Fibroblast of the aortic adventitia (primary cell): ENCODE measurements around the gene BHMT. TPM values are rescaled to one million over a fixed set of nuclear protein-coding genes. Genes with fewer than 3 reads are reported as not detected.

Source experiments
- DNase-seq: peaks from one replicate; pipeline ENCODE4 v3.0.0-alpha.2; 2010; ENCODE audit warnings: low read depth
- H3K4me3 ChIP-seq: 2 replicates; pipeline ENCODE4 v1.5.1; 2011; ENCODE audit warnings: low read depth, mild to moderate bottlenecking, control low read depth, low read length, moderate library complexity
- total RNA-seq: library from RNA; depleted of rRNA; stranded (reverse); fragments of >200 nt; gene quantifications from 2 replicates; pipeline ENCODE4 v1.2.3, GENCODE V29; 2012; ENCODE audit warnings: low replicate concordance
- TF ChIP-seq, protein P1 (sequence below): IDR thresholded peaks from 2 replicates; pipeline ENCODE4 v1.5.1; 2011; ENCODE audit warnings: mild to moderate bottlenecking, low read length, control low read depth, inconsistent platforms; ENCODE audit not compliant: insufficient read depth

BHMT gene
- total RNA-seq, 1 donor: 0.27 TPM

DNA sequence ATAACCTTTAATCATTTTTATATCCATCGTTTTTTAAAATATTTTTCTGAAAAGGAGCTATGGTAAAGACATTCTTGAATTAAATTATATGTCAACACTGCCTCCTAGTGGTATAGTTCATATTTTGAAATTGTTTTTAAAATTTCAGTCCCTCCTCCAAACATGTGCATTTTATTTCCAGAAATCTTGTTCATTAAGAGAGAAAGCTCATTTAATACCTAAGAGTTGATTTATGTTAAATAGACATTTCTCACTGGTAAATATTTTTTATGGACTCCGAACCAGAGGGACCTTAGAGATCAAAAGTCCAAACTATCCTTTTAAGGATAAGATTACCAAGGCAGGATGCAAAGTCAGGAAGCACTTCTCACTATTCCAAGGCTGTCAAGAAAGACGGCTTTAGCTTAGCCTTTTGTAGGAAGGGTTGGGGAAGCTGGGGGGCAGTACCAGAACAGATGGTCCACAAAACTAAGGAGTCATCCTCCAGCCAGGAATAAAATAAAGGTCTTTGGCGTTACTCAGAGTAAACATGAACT, 21.6 kb downstream of the BHMT start:
- H3K4me3 ChIP-seq: peak overlapping the region; percentile 23
- DNase-seq: peak; percentile 80
- TF ChIP-seq, protein P1, sequence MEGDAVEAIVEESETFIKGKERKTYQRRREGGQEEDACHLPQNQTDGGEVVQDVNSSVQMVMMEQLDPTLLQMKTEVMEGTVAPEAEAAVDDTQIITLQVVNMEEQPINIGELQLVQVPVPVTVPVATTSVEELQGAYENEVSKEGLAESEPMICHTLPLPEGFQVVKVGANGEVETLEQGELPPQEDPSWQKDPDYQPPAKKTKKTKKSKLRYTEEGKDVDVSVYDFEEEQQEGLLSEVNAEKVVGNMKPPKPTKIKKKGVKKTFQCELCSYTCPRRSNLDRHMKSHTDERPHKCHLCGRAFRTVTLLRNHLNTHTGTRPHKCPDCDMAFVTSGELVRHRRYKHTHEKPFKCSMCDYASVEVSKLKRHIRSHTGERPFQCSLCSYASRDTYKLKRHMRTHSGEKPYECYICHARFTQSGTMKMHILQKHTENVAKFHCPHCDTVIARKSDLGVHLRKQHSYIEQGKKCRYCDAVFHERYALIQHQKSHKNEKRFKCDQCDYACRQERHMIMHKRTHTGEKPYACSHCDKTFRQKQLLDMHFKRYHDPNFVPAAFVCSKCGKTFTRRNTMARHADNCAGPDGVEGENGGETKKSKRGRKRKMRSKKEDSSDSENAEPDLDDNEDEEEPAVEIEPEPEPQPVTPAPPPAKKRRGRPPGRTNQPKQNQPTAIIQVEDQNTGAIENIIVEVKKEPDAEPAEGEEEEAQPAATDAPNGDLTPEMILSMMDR: peak; percentile 15

DNA sequence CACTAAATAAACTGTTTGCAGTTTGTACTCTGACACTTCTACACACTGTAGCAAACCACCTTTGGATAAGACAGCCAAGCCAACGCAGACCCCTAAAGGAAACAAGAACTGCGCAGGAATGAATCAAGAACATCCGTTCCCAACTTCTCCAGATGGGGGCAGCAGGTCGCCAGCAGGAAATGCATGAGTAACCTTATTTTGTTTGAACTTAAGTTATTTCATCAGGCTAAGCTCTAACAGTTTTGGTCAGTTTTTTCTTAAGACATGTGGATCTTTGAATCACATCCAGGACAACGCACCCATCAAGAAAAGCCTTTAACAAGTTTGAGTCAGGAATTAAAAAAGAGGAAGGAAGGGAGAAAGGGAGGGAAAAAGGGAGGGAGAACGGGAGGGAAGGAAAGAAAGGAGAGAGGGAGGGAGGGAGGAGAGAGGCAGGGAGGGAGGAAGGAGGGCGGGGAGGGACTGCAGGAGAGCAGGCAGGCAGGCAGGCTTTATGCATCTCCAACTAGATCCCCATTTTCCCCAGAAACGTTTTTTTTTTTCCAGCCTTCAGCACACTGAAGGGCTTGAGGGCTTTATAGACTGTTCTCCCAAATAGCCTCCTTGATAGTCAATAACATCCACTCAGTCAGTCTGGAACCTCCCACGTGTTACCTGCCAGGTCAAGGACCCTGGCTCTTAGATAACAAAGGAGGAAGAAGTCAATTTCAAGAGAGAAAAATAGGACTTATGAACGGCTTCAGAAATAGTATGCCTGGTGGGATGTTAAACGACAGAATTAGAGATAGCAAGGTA, 22.2 kb downstream of the BHMT start:
- TF ChIP-seq, protein P1: peak; percentile 81
- DNase-seq: peak; percentile 94
- H3K4me3 ChIP-seq: peak overlapping the region; percentile 52

DNA sequence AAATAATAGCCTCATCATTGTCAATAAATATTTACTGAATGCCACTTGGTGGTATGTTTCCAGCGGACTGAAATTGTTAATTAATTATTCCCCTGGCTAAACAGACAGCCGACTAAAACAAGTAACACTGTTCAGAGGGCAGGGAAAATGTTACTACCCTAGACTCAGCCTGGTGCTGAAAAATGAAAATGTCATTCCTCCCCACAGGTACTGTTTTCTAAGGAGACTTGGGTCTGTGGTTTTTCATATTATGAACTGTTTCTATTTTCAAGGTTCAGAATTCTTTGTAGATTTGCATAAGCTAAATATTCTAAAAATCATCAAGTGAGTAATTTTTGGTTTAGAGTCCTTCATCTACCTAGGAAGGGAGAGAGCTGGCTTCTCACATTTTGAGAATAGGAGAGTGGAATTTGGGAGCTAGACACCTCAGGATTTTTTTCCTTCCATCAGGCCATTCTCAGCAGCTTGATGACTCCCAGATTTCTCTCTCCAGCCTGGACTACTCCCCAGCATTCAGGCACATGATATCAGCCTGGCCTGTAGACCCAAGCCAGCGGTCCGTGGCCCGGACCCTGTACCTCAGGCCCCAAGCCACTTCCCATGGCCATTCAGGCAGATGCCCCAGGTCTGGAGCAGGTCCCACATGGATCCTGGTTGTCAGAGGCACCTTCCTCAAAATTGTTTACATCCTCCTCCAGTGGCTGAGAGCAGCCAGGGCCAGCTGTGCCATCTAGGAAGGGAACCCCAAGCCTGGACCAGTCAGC, 24.4 kb downstream of the BHMT start:
- no peak overlapping the region for H3K4me3 ChIP-seq
- DNase-seq: no peak
- TF ChIP-seq, protein P1: no peak

DNA sequence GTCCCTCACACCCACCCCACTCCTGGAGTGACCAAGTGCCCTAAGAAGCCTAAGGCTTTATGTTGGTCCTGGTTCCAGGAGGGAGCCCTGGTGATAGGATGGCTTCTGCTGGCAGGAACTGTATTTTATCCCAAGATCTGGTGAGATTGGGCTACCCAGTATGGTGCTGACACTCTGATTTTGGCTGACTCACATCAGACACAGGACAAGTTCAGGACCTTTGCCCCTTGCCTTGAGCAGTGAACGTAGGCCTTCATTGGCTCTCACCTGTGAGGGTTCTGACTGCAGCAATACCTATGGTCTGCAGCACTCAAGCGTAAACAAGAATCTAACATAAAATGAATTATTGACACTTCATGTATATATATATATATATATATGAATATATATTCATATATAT, 25.0 kb downstream of the BHMT start:
- no peak for DNase-seq
- H3K4me3 ChIP-seq: no peak overlapping the region
- TF ChIP-seq, protein P1: no peak

DNA sequence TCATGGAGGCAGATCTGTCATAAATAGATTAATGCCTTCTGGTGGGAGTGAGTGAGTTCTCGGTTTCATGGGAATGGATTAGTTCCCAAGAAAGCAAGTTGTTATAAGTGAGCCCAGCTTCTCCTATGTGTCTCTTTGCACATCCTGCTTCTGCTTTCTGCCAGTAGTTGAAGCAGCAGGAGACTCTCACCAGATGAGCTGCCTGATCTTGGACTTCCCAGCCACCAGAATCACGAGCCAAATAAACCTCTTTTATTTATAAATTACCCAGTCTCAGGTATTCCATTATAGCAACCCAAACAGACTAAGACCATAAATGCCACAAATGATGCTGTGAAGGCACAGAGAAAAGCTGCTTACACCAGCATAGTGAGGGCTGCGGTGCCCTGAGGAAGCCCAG, 28.9 kb downstream of the BHMT start:
- DNase-seq: no peak
- H3K4me3 ChIP-seq: no peak overlapping the region
- TF ChIP-seq, protein P1: no peak

DNA sequence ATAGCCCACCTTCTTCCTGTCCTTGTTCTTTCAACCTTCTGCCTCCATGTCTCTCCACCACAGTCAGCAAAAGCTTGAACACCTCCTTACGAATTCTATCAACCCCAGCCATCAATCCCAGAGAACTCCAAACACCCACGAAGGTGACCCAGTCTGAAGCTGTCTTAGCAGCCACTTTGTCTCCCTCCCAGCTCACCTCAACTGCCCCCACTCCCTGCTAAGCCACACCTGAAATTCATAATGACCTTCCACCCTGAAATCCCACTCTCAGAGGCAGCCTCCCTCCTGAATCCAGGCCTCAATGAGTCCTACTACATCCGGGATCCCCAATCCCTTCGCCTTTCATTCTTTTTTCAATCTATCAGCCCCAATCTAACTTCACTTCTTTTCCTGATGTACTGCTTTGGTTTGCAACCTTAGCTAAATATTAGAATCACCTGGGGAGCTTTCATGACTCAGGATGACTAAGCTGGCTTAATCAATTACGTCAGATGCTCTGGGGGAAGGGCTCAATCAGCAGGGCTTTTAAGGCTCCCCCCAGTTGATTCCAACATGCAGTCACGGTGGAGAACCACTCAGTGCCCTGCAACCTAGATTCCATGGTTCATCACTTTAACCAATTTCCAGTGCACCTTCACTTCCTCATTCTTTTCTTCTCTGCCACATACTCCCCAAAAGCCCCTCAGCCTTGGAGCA, 32.2 kb downstream of the BHMT start:
- no peak overlapping the region for H3K4me3 ChIP-seq
- TF ChIP-seq, protein P1: no peak
- DNase-seq: peak; percentile 49
